ENCODE data around the gene TAF6.

GRCh38 chr7:100159099-100159623 lies 40.0 kb upstream of the TAF6 start:
- no peak for TF ChIP-seq POLR2AphosphoS5 (IDR thresholded peaks at IDR 0.05; ENCODE audit: low read depth)
- TF ChIP-seq CTCF (conservative IDR thresholded peaks at IDR 0.05; ENCODE audit: low read depth in 2 of 2): no peak
- TF ChIP-seq NANOG (IDR thresholded peaks at IDR 0.05; ENCODE audit: borderline replicate concordance): no peak
- no peak for TF ChIP-seq EZH2phosphoT487 (IDR thresholded peaks at IDR 0.05; ENCODE audit: unreplicated experiment)
- no peak for TF ChIP-seq REST (IDR thresholded peaks at IDR 0.05; ENCODE audit: unreplicated experiment)
- no peak for TF ChIP-seq EZH2 (IDR thresholded peaks at IDR 0.05; ENCODE audit: low read depth, unreplicated experiment)
